SK-N-MC (cell line): ENCODE measurements around the gene C1orf105.

ENCODE experiments used
- DNase-seq: peaks from one replicate; pipeline ENCODE4 v3.0.0-alpha.2; 2011; ENCODE audit warnings: low read depth, low spot score
- H3K27ac ChIP-seq: fragments of 200-600 bp; sonication (generic); 2 replicates; pipeline ENCODE4 v1.5.1; 2016; ENCODE audit warnings: mixed run types
- H3K36me3 ChIP-seq: fragments of 200-600 bp; sonication (generic); 2 replicates; pipeline ENCODE4 v1.6.1; 2017; ENCODE audit warnings: antibody characterized with exemption, low read length, mixed read lengths; ENCODE audit not compliant: insufficient read depth
- H3K4me3 ChIP-seq: fragments of 200-600 bp; sonication (generic); 2 replicates; pipeline ENCODE4 v1.5.1; 2016
- H3K9ac ChIP-seq: fragments of 200-600 bp; sonication (generic); 2 replicates; pipeline ENCODE4 v1.8.0; 2017; ENCODE audit warnings: mixed run types, mixed read lengths; ENCODE audit not compliant: insufficient read length
- H3K9me3 ChIP-seq: fragments of 200-600 bp; sonication (generic); 2 replicates; pipeline ENCODE4 v1.6.1; 2017; ENCODE audit warnings: low read depth, mild to moderate bottlenecking, antibody characterized with exemption, low read length, moderate library complexity, mixed read lengths
- EZH2 ChIP-seq: fragments of 200-600 bp; sonication (generic); IDR thresholded peaks from one replicate; pipeline ENCODE4 v1.6.1; 2017; ENCODE audit warnings: antibody characterized with exemption
- FOXP2 ChIP-seq: optimal IDR thresholded peaks from 2 replicates; pipeline ENCODE3; 2011; ENCODE audit warnings: mild to moderate bottlenecking, moderate library complexity; ENCODE audit not compliant: insufficient read depth; ENCODE audit errors: extremely low read length, control extremely low read depth
- POLR2AphosphoS5 ChIP-seq: IDR thresholded peaks from 2 replicates; pipeline ENCODE4 v1.6.1; 2012; ENCODE audit warnings: mild to moderate bottlenecking, low read depth, low read length, borderline replicate concordance

Gene C1orf105

GRCh38 chr1:172476218-172476811, 55.8 kb downstream of the C1orf105 start:
- H3K4me3 ChIP-seq: no peak overlapping the region
- no peak for TF ChIP-seq EZH2
- TF ChIP-seq FOXP2: no peak
- TF ChIP-seq POLR2AphosphoS5: no peak
- no peak overlapping the region for H3K27ac ChIP-seq
- H3K36me3 ChIP-seq: no peaks in the 10 kb centered on the region
- DNase-seq: no peak
- no peak overlapping the region for H3K9ac ChIP-seq
- no peaks in the 10 kb centered on the region for H3K9me3 ChIP-seq

- no peak for DNase-seq
- Histone ChIP-seq H3K9me3 (no peaks in the 10 kb centered on the region), H3K36me3 (no peaks in the 10 kb centered on the region), H3K9ac (no peak overlapping the region), H3K4me3 (no peak overlapping the region), H3K27ac (no peak overlapping the region)
- no peak for TF ChIP-seq EZH2
- no peak for TF ChIP-seq POLR2AphosphoS5
- no peak for TF ChIP-seq FOXP2
These were observed 56.7 kb downstream of the C1orf105 start for GRCh38 chr1:172477216-172477615.

GRCh38 chr1:172477741-172478140, 57.3 kb downstream of the C1orf105 start:
- Histone ChIP-seq H3K9me3 (no peaks in the 10 kb centered on the region), H3K9ac (no peak overlapping the region), H3K27ac (no peak overlapping the region), H3K36me3 (no peaks in the 10 kb centered on the region), H3K4me3 (no peak overlapping the region)
- TF ChIP-seq POLR2AphosphoS5 (no peak), FOXP2 (no peak), EZH2 (no peak)
- DNase-seq: no peak

- no peak for TF ChIP-seq FOXP2
- no peak for TF ChIP-seq EZH2
- TF ChIP-seq POLR2AphosphoS5: no peak
- H3K9me3 ChIP-seq: no peaks in the 10 kb centered on the region
- no peak for DNase-seq
- H3K36me3 ChIP-seq: no peaks in the 10 kb centered on the region
- H3K27ac ChIP-seq: no peak overlapping the region
- no peak overlapping the region for H3K4me3 ChIP-seq
- no peak overlapping the region for H3K9ac ChIP-seq
These were observed 58.0 kb downstream of the C1orf105 start for GRCh38 chr1:172478485-172478884.

GRCh38 chr1:172480431-172480830, 59.9 kb downstream of the C1orf105 start:
- no peak for TF ChIP-seq FOXP2
- TF ChIP-seq EZH2: no peak
- no peak for TF ChIP-seq POLR2AphosphoS5
- Histone ChIP-seq H3K9me3 (no peaks in the 10 kb centered on the region), H3K4me3 (no peak overlapping the region), H3K36me3 (no peaks in the 10 kb centered on the region), H3K27ac (no peak overlapping the region), H3K9ac (no peak overlapping the region)
- no peak for DNase-seq

GRCh38 chr1:172482044-172482443, 61.6 kb downstream of the C1orf105 start:
- Histone ChIP-seq H3K9me3 (no peaks in the 10 kb centered on the region), H3K4me3 (no peak overlapping the region), H3K9ac (no peak overlapping the region), H3K27ac (no peak overlapping the region), H3K36me3 (no peaks in the 10 kb centered on the region)
- TF ChIP-seq POLR2AphosphoS5: no peak
- no peak for TF ChIP-seq EZH2
- no peak for TF ChIP-seq FOXP2
- no peak for DNase-seq

- Histone ChIP-seq H3K36me3 (no peaks in the 10 kb centered on the region), H3K4me3 (no peak overlapping the region), H3K27ac (no peak overlapping the region), H3K9ac (no peak overlapping the region), H3K9me3 (no peaks in the 10 kb centered on the region)
- TF ChIP-seq POLR2AphosphoS5 (no peak), EZH2 (no peak), FOXP2 (no peak)
- DNase-seq: no peak
These were observed 63.0 kb downstream of the C1orf105 start for GRCh38 chr1:172483448-172483847.

GRCh38 chr1:172484252-172484651, 63.8 kb downstream of the C1orf105 start:
- H3K9ac ChIP-seq: no peak overlapping the region
- DNase-seq: no peak
- no peak overlapping the region for H3K4me3 ChIP-seq
- H3K9me3 ChIP-seq: no peaks in the 10 kb centered on the region
- no peak for TF ChIP-seq EZH2
- TF ChIP-seq FOXP2: no peak
- TF ChIP-seq POLR2AphosphoS5: no peak
- H3K36me3 ChIP-seq: no peaks in the 10 kb centered on the region
- no peak overlapping the region for H3K27ac ChIP-seq

GRCh38 chr1:172485626-172486025, 65.1 kb downstream of the C1orf105 start:
- no peak overlapping the region for H3K9ac ChIP-seq
- no peak for TF ChIP-seq FOXP2
- no peak for TF ChIP-seq POLR2AphosphoS5
- no peak for TF ChIP-seq EZH2
- no peaks in the 10 kb centered on the region for H3K9me3 ChIP-seq
- no peak overlapping the region for H3K4me3 ChIP-seq
- DNase-seq: no peak
- no peaks in the 10 kb centered on the region for H3K36me3 ChIP-seq
- no peak overlapping the region for H3K27ac ChIP-seq
